GM21619 (cell line): Measurements from ENCODE around the gene ZNF823.
"Not testable (repeated sequence)": the region's sequence is repeated elsewhere in the genome, so short reads cannot be mapped to it uniquely, and the experiment has no call there.

Source experiments
- ATAC-seq: cut with Tn5 transposase; IDR thresholded peaks from one replicate; pipeline ENCODE4 v1.9.1; 2021; ENCODE audit not compliant: unreplicated experiment

Gene ZNF823

DNA sequence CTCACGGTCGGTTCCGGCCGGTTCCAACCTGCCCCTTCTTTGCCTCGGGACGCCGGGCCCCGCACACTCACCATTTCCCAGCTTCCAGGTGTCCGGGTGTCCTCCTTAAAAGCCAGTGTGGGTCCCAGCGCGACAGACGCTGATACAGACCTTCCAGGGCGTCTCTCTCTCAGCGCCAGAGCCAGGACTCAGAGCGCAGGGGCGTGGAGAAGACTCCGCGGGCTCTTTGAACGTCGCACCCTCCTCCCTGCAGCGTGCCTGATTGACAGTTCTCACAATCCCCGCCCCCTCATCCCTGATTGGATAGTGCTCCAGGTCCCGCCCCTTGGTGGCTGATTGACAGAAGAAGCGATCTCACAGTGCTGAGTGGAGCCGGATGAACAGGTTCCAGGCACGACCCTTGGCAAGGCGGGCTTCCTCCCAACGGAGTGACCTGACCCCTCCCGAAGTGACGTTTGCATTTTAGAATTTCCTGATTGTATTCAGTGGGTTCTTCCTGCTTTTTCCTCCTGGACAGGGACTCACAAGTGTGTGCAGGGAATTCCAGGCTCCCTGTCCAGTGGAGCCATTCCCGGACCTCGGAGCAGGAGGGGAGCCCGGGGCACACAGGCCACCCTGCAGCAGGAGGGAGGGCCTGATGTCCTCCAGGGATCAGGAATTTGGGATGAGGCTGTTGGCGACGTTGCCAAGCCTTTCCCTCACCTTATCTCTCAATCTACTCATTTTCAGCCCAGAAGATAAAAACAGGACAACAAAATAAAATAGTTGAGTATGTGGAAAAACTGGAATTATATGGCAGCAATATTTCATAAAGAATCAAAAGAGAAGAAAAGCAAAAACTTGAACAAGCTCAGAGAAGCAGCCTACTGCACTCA lies at the start of gene ZNF823:
TSS of gene ZNF823 (minus strand) at position 201 of the 875 bp plus-strand sequence. CDS start at position 74, 127 bp downstream.
- peak; percentile 86 for ATAC-seq

DNA sequence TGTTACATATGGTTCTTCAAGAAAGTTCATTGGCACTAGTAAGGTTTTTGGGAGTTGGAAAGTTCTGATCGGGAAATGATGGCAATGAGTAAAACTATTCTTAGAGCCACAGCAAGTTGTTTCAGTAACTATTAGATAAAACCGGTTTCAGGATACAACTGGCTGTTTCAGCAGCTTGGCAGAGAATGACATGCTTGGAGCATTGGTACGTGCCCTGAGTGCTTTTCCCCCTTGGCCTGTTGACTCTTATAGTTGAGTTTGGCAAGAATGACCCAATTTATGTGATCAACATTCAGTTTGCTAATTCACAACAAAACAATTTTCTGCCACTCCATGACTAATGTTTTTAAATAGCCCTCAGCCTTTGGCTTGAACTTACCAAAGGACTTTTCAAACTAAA lies 48.8 kb upstream of the ZNF823 start:
- ATAC-seq, result no peak

DNA sequence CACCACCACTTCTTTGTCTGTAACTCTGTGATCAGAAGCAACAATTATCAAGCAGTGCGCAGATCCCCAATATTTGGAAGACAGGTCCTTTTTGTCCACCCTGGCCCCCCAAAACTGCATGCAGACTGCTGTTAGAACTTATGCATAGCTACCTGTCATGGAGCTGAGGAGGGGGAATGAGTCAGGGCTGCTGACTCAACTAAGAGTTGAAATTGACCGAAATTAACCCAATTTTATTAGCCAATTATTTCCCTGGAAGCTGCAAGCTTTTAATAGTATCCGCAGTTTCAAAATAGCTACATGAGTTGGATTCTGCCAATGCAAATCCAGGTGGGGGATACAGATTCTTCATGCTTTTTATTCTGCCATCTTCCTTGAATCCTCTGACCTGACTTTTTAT lies 45.6 kb upstream of the ZNF823 start:
- ATAC-seq, result no peak

DNA sequence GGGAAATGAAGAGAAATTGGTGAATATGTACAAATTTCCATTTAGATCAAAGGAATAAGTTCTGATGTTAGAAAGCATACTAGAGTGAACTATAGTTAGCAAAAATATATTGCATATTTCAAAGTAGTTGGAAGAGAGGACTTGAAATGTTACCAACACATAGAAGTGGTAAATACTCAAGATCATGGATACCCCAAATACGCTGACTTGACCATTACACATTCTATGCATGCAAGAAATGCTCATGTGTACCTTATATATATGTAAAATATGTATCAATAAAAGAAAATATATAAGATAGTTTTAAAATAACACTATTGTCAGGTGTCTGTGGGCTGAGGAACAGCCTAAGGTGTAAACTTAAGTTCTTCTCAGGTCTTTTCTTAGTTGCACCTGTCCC lies 45.0 kb upstream of the ZNF823 start:
- no peak for ATAC-seq

DNA sequence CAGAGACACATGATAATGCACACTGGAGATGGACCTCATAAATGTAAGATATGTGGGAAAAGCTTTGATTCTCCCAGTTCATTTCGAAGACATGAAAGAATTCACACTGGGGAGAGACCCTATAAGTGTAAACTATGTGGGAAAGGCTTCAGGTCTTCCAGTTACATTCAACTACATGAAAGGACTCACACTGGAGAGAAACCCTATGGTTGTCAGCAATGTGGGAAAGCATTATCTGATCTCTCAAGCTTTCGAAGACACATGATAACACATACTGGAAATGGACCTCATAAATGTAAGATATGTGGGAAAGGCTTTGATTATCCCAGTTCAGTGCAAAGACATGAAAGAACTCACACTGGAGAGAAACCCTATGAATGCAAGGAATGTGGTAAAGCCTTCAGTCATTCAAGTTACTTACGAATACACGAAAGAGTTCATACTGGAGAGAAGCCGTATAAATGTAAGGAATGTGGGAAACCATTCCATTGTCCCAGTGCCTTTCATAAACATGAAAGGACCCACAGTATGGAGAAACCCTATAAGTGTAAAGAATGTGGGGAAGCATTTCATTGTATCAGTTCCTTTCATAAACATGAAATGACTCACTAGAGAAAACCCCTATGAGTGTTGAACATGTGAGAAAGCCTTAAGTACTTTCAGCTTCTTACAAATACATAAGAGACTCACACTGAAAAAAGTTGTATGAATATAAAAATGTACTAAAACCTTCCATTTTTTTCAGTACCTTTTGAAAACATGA lies 42.7 kb upstream of the ZNF823 start:
- ATAC-seq, result no peak

DNA sequence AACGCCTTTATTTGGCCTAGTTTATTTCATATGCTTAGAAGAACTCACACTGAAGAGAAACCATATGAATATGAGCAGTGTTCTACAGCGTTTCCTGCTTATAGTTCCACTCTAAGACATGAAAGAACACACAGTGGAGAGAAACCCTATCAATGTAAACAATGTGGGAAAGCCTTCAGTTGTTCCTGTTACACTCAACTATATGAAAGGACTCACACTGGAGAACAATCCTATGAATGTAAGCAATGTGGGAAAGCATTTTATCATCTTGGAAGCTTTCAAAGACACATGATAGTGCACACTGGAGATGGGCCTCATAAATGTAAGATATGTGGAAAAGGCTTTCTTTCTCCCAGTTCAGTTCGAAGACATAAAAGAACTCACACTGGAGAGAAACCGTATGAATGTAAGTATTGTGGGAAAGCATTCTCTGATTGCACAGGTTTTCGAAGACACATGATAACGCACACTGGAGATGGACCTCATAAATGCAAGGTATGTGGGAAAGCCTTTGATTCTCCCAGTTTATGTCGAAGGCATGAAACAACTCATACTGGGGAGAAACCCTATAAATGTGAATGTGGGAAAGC lies 41.8 kb upstream of the ZNF823 start:
- ATAC-seq, result no peak

GRCh38 chr19:11776669-11777068 lies 37.9 kb upstream of the ZNF823 start:
- not testable (repeated sequence) for ATAC-seq

GRCh38 chr19:11771520-11771919 lies 32.8 kb upstream of the ZNF823 start:
- not testable (repeated sequence) for ATAC-seq

- ATAC-seq, result no peak
These were observed 31.2 kb upstream of the ZNF823 start for GRCh38 chr19:11769995-11770394.

- ATAC-seq, result no peak
These were observed 28.9 kb upstream of the ZNF823 start for GRCh38 chr19:11767633-11768133.

DNA sequence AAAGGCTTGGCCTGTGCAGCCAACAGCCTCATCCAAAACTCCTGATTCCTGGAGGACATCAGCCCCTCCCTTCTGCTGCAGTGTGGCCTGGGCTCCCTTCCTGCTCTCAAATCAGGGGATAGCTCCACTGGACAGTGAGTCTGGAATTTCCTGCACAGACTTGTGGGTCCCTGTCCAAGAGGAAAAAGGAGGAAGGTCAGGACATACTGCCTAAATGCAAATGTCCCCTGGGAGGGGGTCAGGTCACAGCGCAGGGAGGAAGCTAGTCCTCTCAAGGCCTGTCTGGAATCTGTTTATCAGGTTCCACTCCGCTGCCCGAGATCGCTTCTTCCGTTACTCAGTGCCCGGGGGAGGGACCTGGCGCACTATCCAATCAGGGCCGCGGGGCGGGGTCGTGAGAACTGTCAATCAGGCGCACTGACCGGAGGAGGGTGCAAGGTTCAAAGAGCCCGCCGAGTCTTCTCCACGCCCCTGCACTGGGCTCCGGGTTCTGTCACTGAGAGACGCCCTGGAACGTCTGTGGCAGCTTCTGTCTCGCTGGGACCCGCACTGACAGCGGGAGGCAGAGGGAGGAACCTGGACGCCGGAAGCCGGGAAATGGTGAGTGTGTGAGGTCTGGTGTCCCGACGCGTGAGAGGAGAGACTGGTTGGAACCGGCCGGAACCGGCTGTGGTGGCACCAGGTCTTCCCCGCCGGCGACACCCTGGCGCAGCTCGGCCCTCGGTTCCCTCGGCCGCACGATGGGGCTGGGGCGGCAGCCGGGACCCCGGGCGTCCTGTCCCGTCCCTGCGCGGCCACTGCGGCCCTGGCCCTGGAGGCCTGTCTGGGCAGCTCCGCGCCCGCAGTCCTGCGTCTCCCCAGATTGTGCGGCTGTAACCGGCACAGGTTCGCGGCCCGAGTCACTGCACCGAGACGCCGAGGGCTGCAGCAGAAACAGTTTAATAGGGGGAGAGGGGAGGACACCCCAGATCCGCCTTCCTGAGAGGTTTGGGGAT lies 28.1 kb upstream of the ZNF823 start, which contains the start of gene ZNF441:
TSS of gene ZNF441 (plus strand) at position 404 of the 995 bp plus-strand sequence. CDS start at position 598, 194 bp downstream.
- peak; percentile 92 for ATAC-seq

- ATAC-seq, result no peak
These were observed 24.9 kb upstream of the ZNF823 start for GRCh38 chr19:11763611-11764010.

DNA sequence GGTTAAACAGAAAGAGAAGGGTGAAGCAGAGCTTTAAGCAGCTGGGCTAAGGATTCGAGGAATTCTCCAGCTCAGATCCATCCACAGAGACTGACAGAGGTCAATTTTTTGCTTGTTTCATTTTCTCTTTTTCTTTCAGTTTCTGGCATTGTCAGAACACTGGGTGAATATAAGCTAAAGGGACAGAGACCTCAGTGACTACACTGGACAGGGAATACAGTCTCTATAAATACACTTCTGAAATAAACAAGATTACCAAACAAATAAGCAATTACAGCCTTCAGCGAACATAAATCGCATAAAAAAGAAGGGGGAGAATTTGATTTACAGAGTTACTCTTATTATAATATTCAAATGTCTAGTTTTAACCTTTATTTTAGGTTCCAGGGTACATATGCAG lies 24.4 kb upstream of the ZNF823 start:
- no peak for ATAC-seq

DNA sequence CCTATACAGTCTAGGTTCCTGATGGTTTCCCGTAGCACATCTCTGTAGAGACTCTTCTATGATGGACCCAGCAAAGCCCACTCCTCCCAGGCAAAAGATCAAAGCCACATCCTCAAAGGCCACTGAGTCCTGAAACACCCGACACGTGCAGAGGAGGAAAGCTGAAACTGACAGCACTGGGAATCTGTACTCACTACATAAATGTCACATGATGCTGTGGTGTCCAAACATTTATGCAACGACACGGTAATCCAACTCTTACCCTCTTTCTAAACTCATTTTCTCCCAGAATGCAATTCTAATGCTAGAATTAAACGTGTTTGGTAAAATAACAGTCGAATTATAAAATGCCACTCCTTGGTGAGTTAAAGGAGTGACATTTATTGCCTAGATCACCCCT lies 21.1 kb upstream of the ZNF823 start:
- no peak for ATAC-seq

DNA sequence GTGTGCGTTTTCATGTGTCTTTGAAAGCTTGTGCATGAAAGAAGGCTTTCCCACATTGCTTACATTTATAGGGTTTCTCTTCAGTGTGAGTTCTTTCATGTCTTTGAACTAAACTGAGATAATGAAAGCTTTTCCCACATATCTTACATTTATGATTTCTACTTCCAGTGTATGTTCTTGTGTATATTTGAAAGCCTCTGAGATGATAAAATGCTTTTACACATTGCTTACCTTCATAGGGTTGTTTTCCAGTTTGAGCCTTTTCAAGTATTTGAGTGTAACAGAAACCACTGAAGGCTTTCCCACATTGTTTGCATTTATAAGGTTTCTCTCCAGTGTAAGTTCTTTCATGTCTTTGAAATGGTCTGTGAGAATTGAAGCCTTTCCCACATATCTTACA lies 18.2 kb upstream of the ZNF823 start:
- no peak for ATAC-seq

- no peak for ATAC-seq
These were observed 15.9 kb upstream of the ZNF823 start for GRCh38 chr19:11754663-11755062.

DNA sequence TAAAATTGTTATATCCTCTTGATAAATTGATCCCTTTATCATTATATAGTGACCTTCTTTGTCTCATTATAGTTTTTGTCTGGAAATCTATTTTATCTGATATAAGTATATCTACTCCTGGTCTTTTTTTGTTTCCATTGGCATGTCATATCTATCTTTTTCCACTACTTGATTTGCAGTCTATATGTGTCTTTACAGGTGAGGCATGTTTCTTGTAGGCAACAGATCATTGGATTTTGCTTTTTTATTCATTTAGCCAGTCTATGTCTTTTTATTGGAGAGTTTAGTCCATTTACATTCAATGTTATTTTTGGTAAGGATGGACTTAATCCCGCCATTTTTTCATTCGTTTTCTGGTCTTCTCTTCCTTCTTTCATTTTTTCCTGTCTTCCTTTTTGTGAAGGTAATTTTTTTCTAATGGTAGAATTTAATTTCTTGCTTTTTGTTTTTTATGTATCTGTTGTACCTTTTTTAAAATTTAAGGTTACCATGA lies 13.5 kb upstream of the ZNF823 start:
- no peak for ATAC-seq

DNA sequence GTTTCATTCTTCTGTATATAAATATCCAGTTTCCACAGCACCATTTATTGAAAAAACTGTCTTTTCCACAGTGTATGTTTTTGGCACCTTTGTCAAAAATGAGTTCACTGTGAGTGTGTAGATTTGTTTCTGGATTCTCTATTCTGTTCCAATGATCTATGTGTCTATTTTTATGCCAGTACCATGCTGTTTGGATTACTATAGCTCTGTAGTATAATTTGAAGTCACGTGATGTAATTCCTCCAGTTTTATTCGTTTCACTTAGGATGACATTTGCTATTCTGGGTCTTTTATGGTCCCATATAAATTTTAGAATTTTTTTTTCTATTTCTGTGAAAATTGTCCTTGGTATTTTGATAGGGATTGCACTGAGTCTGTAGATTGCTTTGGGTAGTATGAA lies 11.0 kb upstream of the ZNF823 start:
- no peak for ATAC-seq

GRCh38 chr19:11747277-11747676 lies 8.5 kb upstream of the ZNF823 start:
- ATAC-seq, result no peak

DNA sequence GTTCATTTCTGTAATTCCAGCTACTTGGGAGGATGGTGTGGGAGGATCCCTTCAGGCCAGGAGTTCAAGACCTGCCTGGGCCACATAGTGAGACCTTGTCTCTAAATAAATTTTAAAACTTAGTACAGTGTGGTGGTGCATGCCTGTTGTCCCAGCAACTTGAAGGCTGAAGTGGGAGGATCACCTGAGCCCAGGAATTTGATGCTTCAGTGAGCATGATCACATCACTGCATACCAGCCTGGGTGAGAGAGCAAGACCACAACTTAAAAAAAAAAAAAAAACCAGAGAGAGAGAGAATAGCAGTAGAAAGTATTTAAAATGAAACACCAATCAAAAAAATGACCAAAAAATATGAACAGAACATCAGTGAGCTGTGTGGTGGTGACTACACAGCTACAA lies 7.1 kb upstream of the ZNF823 start:
- ATAC-seq, result no peak
